Activated T-cell treated with anti-CD3 and anti-CD28 coated beads, Interleukin-2, amount 50 U/mL, for 1 hour (primary cell): ENCODE data around the gene ACSS1.
"Not testable (repeated sequence)": the region's sequence is repeated elsewhere in the genome, so short reads cannot be mapped to it uniquely, and the experiment has no call there.

Experiments used
- DNase-seq: peaks from one replicate; pipeline ENCODE4 v3.0.0-alpha.2; 2020

ACSS1 gene

DNA sequence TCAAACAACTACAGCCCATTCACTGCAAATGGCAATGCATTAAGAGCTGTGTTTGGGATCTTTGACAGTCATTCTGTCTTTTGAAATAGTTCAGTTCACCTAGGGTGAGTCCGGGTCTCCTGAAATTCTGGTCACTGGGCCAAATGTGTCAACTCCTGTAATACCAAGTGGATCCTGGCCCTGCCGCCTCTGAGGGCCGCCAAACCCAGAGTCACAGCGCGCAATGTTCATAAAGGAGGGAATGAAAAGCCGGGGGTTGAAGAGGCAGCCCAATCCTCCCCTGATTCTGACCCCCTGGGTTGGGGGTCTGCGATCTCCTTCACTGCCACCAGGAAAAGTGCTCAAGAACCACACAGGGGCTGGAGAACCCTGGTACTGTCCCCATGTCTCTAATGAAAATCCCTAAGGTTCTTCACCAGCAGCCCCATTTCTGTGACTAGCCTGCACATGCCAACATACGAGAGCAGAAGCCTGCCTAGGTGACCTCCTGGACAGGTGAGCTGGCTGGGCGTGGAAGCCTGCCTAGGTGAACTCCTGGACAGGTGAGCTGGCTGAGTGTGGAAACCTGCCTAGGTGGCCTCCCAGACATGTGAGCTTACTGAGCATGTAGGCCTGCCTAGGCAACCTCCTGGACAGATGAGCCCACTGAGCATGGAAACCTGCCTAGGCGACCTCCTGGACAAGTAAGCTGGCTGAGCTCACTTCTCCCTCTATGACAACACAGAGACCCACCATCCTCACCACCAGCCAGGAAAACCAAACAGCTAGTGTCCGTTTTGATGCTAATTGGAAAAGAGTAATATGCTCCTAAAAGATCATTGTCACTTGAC lies 49.3 kb downstream of the ACSS1 start:
- peak; percentile 2 for DNase-seq

DNA sequence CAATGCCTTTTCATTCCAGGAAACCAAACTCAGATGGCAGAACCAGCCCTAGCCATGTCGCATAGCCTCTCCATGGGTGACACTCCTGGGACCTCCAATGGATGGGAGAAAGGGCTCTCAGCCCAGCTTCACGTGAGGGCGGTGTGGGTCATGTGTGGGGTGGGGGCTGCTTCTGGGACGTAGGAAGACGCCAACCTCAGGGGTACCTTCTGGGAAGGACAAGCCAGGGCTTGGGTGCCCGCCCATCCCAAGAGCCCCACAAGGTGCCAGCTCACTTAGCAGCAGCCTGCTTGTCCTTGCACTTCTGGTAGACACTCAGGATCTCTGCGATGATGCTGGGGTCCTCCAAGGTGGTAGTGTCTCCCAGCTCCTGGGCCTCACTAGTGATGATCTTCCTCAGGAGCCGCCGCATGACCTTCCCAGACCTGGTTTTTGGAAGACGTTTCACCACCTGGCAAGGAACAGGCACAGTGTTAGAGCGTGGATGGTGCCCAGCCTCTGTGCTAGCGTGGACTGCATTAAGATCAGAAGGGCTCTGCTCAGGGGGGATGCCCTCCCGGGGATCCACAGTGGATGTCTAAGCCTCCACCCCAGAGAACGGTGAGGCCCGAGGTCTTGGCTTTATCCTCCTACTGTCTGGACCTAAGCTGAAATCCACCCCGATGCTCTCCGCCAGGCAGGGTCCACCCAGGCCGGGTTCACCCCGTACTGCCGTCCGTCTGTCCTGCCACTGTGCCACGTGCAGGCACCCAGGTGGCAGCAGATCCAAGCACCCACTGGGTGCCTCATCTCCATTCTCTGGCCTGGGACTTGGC lies 50.2 kb downstream of the ACSS1 start:
- peak; percentile 8 for DNase-seq

- DNase-seq = no peak
These were observed 51.3 kb downstream of the ACSS1 start for GRCh38 chr20:25006431-25007167.

- peak; percentile 11 for DNase-seq
These were observed 52.3 kb downstream of the ACSS1 start for GRCh38 chr20:25005661-25006060.

- peak; percentile 2 for DNase-seq
These were observed 52.7 kb downstream of the ACSS1 start for GRCh38 chr20:25005220-25005619.

- DNase-seq = no peak
These were observed 54.9 kb downstream of the ACSS1 start for GRCh38 chr20:25003002-25003401.

- DNase-seq = not testable (repeated sequence)
These were observed 56.6 kb downstream of the ACSS1 start for GRCh38 chr20:25001323-25001722.

GRCh38 chr20:25000268-25000801 lies 57.6 kb downstream of the ACSS1 start:
- DNase-seq = no peak

GRCh38 chr20:24999568-24999967 lies 58.4 kb downstream of the ACSS1 start:
- DNase-seq = no peak

DNA sequence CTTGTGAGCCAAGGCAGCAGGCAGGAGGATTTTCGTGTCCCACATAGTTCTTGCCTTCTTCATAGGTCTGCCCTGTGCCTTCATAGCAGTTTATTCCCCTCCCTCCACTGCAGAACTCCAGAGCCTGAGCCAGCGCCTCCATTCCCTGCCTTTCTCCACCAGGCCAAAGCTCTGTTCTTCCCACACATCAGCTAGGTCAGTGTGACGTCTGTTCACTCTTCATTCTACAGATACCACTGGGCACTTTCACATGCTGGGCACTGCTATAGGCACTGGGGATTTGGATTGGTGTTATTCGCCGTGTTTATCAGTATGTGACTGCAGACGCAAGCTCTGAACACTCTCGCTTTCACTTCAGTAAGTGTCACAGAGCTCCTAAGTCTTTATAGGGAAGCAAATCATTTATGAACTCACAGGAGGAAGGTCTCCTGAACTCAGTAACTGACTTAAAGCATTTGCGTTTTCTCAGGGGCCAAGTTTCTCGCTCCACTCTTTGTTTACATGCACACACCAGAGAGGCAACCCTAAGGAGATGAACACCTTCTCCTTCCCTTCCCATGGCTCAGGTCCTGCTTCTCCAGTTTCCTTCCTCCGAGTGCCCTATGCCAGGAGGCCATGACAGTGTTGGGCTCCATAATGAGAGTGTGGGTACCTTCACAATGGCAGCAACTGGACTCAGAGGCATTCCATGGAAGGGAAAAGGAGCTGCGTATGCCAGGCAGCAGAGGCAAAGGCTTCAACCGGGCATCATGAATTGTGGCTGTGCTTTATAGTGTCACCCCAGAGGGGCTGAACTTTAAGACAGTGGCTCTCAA lies 59.1 kb downstream of the ACSS1 start:
- DNase-seq = no peak

- no peak for DNase-seq
These were observed 59.8 kb downstream of the ACSS1 start for GRCh38 chr20:24998121-24998520.

DNA sequence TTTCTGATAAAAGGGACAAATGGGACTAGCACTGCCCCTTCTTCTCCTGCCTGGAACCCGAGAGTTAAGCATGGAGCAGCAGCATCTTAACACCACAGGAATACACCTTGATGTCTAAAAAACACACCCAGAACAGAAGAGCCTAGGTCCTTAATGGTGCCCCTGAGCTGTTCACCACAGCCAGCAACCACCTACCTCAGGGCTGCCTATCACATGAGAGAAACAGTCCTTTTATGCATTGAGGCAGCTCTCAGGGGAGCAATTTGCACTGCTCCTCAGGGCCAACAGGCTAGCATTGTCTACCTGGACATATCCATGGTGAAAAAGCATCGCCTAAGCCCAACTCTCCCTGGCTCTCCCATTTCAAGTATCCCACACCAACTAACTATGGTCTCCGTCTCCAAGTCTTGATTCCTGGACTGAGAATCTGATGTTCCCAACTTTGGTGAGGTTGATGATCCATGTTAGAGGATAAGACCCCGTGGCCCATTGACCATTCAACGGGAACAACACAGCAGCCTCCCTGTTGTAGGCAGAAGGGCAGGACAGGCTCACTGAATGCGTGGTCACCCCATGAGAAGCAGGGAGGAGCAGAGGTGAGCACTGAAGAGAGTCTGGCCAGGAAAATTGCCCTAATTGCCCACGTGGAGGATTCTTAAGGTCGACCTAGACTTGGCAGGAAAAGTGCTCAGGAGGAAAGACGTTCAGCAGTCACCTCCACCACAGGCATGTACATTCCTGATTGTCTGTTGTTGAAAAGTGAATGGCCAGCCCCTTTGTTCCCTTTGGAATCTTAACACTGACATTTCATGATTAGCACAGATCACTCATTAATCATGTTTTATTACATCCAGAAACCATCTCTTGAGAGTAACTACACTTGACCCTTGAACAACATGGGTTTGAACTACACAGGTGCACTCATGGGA lies 61.2 kb downstream of the ACSS1 start:
- no peak for DNase-seq

DNA sequence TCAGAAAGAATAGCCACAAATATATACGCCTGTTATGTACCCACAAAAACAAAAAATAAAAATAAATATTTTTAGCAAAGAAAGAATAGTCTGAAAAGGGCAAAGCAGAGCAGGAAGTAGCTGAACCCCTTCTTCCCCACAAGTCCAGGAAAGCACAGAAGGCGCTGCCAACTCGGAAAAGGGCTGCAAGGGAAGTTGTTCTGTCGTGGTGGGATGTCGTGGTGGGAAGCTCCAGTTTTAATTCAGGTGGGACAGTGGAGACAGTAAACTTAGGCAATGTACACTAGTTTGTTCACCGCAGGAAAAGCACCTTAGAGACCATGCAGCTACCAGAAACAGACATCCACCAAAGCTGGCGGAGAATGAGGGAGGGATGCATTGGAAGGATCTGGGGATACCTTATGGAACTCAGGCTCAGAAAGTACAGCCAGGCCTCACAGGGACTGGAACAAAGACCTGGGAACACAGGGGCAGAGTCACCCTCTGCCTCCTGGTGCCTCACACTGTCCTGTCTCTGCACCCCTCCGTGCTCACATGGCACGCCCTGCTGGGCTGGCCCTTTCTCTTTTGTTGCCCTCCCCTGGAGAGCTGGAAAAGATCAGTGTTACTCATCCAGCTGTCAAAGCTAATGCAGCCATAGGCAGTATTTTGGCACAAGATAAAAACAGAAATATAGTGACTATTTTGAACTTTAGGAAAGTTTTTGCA lies 62.0 kb downstream of the ACSS1 start:
- DNase-seq = no peak

DNA sequence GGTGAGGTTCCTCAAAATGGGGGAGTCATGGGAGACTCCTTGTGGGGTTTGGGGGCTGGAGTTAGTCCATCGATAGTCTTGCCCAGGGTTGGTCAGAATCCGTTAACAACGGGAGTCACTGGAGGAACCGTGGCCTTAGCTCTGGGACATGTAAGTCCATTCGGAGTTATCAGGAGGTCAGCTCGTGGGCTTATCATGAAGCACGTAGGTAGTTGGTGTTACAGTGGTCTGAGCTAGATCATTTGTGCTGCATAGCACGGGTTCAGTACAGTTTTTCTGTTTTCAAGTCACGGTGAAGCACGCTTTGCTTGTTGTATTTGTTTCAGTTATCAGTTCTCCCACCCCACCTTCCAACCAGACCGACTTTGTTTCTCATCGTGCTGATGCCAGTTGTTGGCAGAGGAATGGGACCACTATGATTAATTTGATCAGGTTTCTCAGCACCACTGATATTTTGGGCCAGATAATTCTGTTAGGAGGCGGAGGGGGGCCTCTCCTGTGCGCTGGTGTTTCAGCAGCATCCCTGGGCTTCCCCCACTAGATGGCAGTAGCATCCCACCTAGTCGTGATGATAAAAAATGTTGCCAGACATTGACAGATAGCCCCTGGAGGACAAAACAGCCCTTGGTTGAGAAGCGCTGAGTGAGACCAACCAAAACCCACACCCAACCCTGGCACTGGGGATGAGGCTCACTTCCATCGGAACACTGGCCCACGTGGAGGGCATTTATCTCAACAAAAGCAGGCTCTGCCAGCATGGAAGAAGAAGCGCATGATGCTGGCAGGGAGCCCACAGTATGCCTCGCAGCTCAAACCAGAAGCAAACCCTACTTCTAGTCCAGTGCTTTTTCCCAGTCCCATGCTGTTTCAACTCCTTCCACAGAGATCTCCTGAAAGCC lies 63.2 kb downstream of the ACSS1 start:
- DNase-seq = peak; percentile 83

DNA sequence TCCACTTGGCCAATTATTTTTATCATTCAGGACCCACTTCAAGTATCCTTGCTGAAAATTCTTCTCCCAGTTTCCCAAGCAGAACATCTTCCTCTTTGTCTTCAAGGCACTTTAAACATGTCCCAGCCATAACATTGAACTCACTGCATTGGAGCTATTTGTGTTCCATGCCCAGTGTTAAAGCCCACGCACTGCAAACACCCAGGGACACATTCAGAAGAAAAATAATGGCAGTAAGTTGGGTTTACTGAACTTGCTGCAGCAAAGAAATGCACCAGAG lies 63.8 kb downstream of the ACSS1 start:
- no peak for DNase-seq

- no peak for DNase-seq
These were observed 64.4 kb downstream of the ACSS1 start for GRCh38 chr20:24993337-24994185.

GRCh38 chr20:24992487-24993205 lies 65.3 kb downstream of the ACSS1 start, which contains the start of gene APMAP:
Gene APMAP, minus strand, starts transcription at chr20:24992751. Its CDS starts 63 bp downstream, at chr20:24992688.
- peak; percentile 96 for DNase-seq
